Stimulated activated effector memory CD8-positive, alpha-beta T cell treated with anti-CD3 and anti-CD28 coated beads, Interleukin-12 subunit alpha, Interleukin-12 subunit beta, amount 100 ng/mL, for 72 hours (primary cell): ENCODE measurements around the gene OVOL2.
"Not testable (repeated sequence)": the region's sequence is repeated elsewhere in the genome, so short reads cannot be mapped to it uniquely, and the experiment has no call there.

ENCODE experiments used
- ATAC-seq: fragments of 150-1000 bp; cut with Tn5 transposase; 2 replicates; pipeline ENCODE4 v1.10.0; 2021
- DNase-seq, 2 donors: peaks; one replicate each; pipeline ENCODE4 v3.0.0; 2021 to 2022; ENCODE audit warnings: low spot score in 2 of 2
- H3K27ac Mint-ChIP-seq: one replicate; pipeline ENCODE4 v1.8.0; 2022; ENCODE audit warnings: mild to moderate bottlenecking, mixed read lengths
- H3K36me3 Mint-ChIP-seq: one replicate; pipeline ENCODE4 v1.8.0; 2022; ENCODE audit warnings: mild to moderate bottlenecking, mixed read lengths
- H3K4me1 Mint-ChIP-seq: one replicate; pipeline ENCODE4 v1.8.0; 2022; ENCODE audit warnings: mixed read lengths
- H3K4me3 Mint-ChIP-seq: one replicate; pipeline ENCODE4 v1.8.0; 2022; ENCODE audit warnings: mild to moderate bottlenecking, mixed read lengths
- H3K9me3 Mint-ChIP-seq: one replicate; pipeline ENCODE4 v1.8.0; 2022; ENCODE audit warnings: mixed read lengths

The OVOL2 gene

DNA sequence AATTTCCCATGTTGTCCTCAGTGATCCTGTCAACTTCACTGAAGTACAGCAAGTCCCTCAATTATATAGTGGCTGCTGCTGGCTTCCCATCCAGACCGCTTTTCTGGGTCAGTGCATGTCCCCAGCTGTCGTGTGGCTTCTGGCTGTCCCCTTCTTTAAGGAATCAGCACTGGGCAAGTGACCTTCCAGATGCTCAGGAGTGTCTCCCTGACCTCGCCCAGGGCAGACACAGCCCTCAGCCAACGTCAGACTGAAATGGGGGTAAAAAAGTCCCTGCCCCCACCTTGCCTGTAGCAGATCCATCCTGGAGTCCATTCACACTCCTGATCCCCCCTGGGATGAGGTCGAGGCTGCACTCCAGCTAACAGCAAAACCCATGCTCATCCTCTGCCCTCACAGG lies 23.7 kb downstream of the OVOL2 start:
- Mint-ChIP-seq H3K27ac (no peak overlapping the region), H3K9me3 (no peaks in the 10 kb centered on the region), H3K36me3 (no peaks in the 10 kb centered on the region), H3K4me3 (no peak overlapping the region), H3K4me1 (no peaks in the 10 kb centered on the region)
- ATAC-seq = no peak
- no peak for DNase-seq

DNA sequence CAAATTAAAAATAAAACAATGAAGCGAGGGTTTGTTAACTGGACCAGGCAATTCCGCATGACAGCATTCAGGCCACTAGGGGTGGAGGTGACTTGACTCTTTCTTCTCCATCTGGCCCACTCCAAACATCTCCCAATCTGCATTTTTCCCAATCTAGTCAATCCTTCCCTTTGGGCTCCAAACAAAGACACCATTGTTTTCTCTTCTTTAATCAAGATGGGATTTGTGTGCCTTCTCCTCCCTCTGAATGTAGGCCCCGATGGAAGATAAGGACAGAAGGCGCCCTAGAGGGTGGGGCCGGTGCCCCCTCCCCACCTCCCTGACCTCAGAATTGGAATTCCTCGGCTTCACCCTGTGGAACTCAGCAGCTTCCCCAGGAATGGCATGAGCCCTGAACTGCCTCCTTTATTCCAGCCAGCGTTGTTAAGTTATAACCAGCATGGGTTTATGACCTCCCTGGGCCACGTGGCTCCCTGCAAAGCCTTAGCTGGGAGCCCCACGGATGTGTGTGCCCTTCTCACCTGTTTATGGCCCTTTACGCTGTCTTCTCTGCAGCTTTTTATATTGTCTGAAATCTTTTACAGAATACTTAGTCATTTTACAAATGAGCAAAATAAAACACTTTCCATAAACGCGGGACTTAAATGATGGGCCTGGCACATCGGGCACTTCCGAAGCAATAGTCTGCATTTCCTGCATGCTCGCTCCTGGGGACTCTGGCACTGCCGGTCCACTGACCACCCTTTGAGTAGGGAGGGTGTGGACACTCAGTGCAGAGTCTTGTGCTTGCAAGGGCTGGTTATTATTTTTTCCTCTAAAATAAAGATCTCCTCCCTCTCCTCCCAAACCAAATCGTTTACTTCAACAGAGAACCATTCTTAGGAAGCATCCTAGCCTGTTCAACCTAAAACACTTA lies 24.5 kb downstream of the OVOL2 start:
- no peak for ATAC-seq
- no peaks in the 10 kb centered on the region for H3K4me1 Mint-ChIP-seq
- no peak overlapping the region for H3K27ac Mint-ChIP-seq
- H3K36me3 Mint-ChIP-seq = no peaks in the 10 kb centered on the region
- H3K4me3 Mint-ChIP-seq = no peak overlapping the region
- DNase-seq = no peak
- H3K9me3 Mint-ChIP-seq = no peaks in the 10 kb centered on the region

DNA sequence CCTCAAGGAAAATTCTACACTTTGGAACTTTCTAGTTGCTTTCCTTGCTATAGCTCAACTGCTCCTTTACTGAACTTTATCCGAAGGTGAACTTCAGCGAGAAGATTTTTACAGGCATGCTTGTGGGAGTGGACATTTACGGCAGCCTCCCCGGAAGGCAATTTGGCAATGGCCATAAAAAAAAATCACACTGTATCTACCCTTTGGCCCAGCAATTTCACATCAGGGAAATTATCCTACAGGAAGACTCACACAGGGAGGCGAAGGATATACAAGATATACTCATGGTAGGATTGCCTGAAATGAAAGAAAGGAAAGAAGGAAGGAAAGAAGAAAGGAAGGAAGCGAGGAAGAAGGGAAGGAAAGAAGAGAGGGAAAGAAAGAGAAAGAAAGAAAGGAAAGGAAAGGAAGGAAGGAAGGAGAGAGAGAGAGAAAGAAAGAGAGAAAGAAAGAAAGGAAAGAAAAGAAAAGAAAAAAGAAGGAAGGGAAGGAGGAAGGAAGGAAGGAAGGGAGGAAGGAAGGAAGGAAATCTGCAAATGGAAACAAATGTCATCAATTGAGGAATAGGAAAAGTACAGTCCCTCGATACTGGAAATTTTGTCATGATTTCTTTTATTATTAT lies 25.7 kb downstream of the OVOL2 start:
- Mint-ChIP-seq H3K4me1 (no peaks in the 10 kb centered on the region), H3K9me3 (no peaks in the 10 kb centered on the region), H3K36me3 (no peaks in the 10 kb centered on the region), H3K27ac (no peak overlapping the region), H3K4me3 (no peak overlapping the region)
- DNase-seq = no peak
- ATAC-seq = no peak

DNA sequence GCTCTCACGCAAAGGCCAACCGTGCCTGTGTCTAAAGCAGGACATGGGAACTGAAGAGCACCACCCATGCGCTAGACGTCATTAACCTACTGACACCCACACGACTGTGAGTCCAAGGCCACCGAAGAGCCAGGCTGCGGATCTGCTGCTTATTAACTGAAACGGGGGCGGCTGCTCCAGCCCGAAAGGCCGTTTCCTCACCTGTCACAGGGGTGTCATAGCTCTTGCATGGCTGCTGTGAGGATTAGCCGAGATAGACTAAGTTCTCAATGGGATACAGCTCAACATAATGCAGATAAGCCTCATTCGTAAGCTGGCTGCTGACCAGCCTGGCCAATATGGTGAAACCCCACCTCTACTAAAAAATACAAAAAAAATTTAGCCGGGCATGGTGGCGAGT lies 26.7 kb downstream of the OVOL2 start:
- DNase-seq (no peak), ATAC-seq (no peak)
- H3K27ac Mint-ChIP-seq = no peak overlapping the region
- H3K9me3 Mint-ChIP-seq = no peaks in the 10 kb centered on the region
- H3K4me1 Mint-ChIP-seq = no peaks in the 10 kb centered on the region
- no peaks in the 10 kb centered on the region for H3K36me3 Mint-ChIP-seq
- no peak overlapping the region for H3K4me3 Mint-ChIP-seq

DNA sequence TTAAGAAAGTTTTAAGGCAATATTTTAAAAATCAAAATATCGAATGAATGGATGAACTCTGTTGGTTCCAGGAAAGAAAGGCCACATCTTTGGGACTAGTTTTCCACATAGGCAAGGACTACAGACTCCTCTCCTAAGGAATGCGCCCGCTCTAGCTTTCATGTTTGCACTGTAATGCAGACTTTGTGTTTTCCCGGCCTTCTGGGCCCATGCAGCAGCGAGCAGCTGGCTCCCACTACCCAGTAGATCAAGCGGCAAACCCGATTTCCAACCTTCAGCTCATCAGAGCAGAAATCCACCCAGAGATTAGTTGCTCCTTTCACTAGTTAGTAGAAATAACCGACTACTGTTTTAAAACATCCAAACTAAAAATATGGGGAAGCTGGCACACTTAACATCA lies 27.7 kb downstream of the OVOL2 start:
- ATAC-seq = no peak
- no peak overlapping the region for H3K4me3 Mint-ChIP-seq
- no peak overlapping the region for H3K27ac Mint-ChIP-seq
- no peak for DNase-seq
- H3K36me3 Mint-ChIP-seq = no peaks in the 10 kb centered on the region
- H3K9me3 Mint-ChIP-seq = no peaks in the 10 kb centered on the region
- no peaks in the 10 kb centered on the region for H3K4me1 Mint-ChIP-seq

DNA sequence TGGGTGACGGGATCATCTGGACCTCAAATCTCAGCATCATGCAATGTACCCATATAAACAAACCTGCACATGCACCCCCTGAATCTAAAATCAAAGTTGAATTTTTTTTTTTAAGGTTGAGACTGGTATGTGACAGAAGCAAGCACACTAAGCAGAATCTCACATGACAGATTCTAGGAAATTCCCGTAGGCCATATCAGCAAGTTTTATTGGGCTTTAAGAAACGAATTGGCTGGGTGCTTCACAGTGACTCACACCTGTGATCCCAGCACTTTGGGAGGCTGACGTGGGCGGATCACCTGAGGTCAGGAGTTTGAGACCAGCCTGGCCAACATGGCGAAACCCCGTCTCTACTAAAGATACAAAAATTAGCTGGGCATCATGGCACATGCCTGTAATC lies 30.7 kb downstream of the OVOL2 start:
- DNase-seq, H3K4me3 Mint-ChIP-seq, H3K9me3 Mint-ChIP-seq, H3K4me1 Mint-ChIP-seq, ATAC-seq, H3K27ac Mint-ChIP-seq, H3K36me3 Mint-ChIP-seq: not testable (repeated sequence)

DNA sequence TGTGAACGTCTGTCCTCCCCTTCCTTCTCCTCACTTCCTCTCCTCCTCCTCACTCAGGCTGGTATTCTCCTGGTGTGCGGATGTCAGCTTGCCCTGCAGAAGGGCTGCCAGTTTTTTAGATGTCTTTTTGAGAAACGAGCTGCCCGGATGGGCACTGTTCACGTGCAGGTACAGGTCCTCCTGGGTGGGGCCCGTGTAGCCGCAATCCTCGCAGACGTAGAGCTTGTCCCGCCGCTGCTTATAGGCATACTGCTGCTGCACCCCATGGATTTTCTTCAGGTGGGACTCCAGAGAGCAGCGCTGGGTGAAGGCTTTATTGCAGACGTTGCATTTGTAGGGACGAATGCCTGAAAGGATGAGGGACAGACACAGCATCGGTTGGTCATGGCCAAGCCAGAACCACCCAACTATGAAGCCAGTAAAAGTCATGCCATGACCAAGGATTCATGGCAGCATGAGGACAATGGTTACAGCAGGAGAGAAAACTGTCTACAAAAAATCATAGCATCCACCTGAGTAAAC lies 33.0 kb downstream of the OVOL2 start:
- no peak overlapping the region for H3K4me3 Mint-ChIP-seq

DNA sequence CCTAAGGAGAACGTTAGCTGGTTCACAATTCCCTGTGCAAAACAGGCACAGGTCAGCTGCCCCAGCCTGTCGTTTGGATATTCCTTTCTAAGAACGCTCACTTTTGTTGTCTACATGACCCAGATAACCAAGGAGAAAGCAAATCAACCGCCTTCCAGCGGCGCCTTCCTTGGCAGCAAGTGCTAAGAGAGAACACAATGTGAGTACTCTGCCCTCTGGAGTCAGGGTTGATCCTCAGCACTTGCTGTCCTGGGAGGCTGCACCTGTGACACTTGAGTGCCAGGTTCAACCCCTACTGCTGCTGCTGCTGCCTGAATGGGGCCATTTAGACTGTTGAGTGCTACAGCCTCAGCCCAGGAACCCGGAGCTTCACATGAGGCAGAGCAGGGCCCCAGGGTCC lies 36.8 kb downstream of the OVOL2 start:
- no peaks in the 10 kb centered on the region for H3K4me1 Mint-ChIP-seq
- no peaks in the 10 kb centered on the region for H3K36me3 Mint-ChIP-seq
- DNase-seq (no peak), ATAC-seq (no peak)
- H3K4me3 Mint-ChIP-seq = no peak overlapping the region
- no peak overlapping the region for H3K27ac Mint-ChIP-seq
- H3K9me3 Mint-ChIP-seq = no peaks in the 10 kb centered on the region

More for the DNA sequence above, 33.0 kb downstream of the OVOL2 start:
- no peaks in the 10 kb centered on the region for H3K4me1 Mint-ChIP-seq
- H3K27ac Mint-ChIP-seq = no peak overlapping the region
- no peaks in the 10 kb centered on the region for H3K9me3 Mint-ChIP-seq
- DNase-seq (no peak), ATAC-seq (no peak)
- no peaks in the 10 kb centered on the region for H3K36me3 Mint-ChIP-seq

DNA sequence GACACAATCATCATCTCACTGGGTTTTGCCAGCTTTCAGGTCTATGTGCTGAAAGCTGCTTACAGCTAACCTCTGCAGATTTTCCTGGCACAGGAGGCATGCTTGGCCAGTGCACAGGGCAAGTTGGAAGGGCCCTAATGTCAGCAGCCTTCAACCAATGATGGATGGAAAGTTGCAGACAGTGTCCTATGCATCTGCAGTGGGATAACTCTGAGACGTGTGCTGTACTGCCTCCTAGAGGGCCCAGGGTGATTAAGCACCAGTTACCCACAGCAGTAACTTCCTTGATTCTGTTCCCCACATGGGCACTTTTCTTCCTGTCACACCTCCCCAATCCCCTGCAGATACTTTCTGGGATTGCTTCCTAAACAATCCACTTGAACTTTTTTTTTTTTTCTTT lies 38.6 kb downstream of the OVOL2 start:
- ATAC-seq = peak; percentile 69
- H3K9me3 Mint-ChIP-seq = no peaks in the 10 kb centered on the region
- DNase-seq = no peak
- no peak overlapping the region for H3K27ac Mint-ChIP-seq
- H3K36me3 Mint-ChIP-seq = no peaks in the 10 kb centered on the region
- H3K4me1 Mint-ChIP-seq = no peaks in the 10 kb centered on the region
- no peak overlapping the region for H3K4me3 Mint-ChIP-seq

DNA sequence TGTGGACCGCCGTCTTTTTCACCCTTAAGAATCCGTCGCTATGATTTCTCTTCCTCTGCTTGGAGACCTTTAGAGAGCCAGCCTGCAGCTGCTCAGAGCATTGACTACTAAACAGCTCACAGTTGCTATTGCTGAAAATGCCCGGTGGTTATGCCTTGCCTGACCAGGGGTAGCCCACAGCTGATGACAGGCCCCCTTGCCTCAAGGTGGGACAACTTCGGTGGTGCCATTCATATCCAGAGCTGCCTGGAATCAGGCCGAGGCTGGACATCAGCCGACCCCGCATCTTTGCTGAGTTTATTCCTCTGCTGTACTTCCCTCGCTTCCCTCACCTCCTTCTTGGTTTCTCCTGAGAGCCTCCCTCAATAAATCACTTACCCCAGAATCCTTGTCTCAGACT lies 39.6 kb downstream of the OVOL2 start:
- H3K9me3 Mint-ChIP-seq = no peaks in the 10 kb centered on the region
- DNase-seq (no peak), ATAC-seq (no peak)
- no peak overlapping the region for H3K27ac Mint-ChIP-seq
- no peaks in the 10 kb centered on the region for H3K4me1 Mint-ChIP-seq
- H3K36me3 Mint-ChIP-seq = no peaks in the 10 kb centered on the region
- no peak overlapping the region for H3K4me3 Mint-ChIP-seq

DNA sequence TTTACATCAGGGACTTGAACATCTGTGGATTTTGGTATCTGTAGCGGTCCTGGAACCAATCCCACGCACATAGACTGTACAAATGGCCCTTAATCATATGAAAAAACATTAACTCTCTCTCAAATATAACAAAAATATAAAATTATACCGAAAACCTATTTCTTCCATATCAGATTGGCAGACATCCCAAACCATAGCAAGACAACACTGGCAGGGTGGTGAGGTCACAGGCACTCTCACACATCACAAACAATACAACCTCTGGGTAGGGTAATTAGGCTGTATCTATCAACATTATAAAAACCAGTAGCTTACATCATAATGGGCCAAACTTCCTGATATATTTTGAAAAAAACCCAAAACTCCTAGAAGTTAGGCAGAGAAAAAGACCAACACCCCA lies 40.9 kb downstream of the OVOL2 start:
- Mint-ChIP-seq H3K36me3 (no peaks in the 10 kb centered on the region), H3K9me3 (no peaks in the 10 kb centered on the region), H3K27ac (no peak overlapping the region), H3K4me1 (no peaks in the 10 kb centered on the region), H3K4me3 (no peak overlapping the region)
- DNase-seq (no peak), ATAC-seq (no peak)

DNA sequence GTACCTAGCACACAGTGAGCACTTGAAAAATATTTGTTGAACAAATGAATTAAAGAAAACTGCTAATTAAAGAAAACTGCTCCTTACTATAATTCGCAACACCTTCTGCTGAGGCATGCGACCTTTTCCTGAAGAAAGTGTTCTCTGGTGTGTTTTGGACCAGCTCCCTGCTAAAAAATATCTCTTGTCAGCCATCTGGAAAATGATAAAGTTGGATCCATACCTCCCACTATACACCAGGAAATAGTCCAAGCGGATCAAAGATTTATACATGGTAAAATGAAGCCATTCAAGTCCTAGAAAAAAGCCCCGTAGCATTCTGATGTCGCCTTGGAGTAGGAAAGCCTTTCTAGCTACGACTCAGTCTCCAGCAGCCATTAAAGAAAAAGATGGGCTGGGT lies 43.3 kb downstream of the OVOL2 start:
- no peaks in the 10 kb centered on the region for H3K4me1 Mint-ChIP-seq
- H3K27ac Mint-ChIP-seq = no peak overlapping the region
- DNase-seq (no peak), ATAC-seq (no peak)
- no peak overlapping the region for H3K4me3 Mint-ChIP-seq
- no peaks in the 10 kb centered on the region for H3K9me3 Mint-ChIP-seq
- no peaks in the 10 kb centered on the region for H3K36me3 Mint-ChIP-seq

DNA sequence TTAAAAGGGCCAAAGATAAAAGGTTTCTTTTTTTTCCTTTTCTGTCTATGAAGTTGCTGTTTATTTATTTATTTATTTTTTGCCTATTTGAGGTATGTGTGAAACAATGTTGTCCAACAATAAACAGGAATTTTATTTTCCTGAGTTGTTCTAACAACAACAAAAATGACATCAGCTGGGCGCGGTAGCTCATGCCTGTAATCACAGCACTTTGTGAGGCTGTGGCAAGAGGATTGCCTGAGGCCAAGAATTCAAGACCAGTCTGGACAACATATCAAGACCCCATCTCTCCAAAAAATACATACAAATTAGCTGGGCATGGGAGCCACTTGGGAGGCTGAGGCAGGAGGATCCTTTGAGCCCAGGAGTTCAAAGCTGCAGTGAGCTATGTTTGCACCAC lies 44.8 kb downstream of the OVOL2 start:
- no peaks in the 10 kb centered on the region for H3K4me1 Mint-ChIP-seq
- H3K4me3 Mint-ChIP-seq = no peak overlapping the region
- H3K36me3 Mint-ChIP-seq = no peaks in the 10 kb centered on the region
- no peak for ATAC-seq
- DNase-seq = no peak
- H3K9me3 Mint-ChIP-seq = no peaks in the 10 kb centered on the region
- H3K27ac Mint-ChIP-seq = no peak overlapping the region

DNA sequence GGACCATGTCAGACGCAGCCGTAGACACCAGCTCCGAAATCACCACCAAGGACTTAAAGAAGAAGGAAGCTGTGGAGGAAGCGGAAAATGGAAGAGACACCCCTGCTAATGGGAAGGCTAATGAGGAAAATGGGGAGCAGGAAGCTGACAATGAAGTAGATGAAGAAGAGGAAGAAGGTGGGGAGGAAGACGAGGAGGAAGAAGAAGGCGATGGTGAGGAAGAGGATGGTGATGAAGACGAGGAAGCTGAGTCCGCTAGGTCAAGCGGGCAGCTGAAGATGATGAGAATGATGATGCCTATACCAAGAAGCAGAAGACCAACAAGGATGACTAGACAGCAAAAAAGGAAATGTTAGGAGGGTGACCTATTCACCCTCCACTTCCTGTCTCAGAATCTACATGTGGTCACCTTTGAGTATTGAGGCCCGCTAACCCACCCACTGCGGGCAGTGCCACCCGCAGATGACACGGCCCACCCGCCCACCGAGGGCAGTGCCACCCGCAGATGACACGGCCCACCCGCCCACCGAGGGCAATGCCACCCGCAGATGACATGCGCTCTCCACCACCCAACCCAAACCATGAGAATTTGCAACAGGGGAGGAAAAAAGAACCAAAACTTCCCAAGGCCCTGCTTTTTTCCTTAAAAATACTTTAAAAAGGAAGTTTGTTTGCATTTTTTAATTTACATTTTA lies 45.6 kb downstream of the OVOL2 start:
- Mint-ChIP-seq H3K27ac (peak overlapping the region; percentile 20), H3K9me3 (no peaks in the 10 kb centered on the region), H3K36me3 (no peaks in the 10 kb centered on the region), H3K4me3 (no peak overlapping the region), H3K4me1 (no peaks in the 10 kb centered on the region)
- no peak for DNase-seq
- no peak for ATAC-seq

DNA sequence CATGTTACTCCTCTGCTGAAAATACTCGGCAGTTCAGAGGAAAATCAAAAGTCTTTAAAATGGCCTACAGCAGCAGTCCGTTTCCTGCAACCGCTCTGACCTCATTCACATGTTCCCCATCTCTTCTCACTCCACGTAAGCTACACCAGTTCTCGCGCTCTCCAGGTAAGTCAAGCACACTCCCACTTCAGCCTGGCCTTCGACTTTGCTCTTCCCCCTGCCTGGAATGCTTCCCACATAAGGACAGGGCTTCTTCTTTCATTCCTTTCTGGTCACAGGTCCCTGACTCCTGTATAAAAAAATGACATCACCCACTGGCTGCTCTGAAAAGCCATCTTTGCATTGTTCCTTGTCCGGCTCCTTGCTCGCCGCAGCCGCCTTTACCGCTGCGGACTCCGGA lies 46.2 kb downstream of the OVOL2 start:
- no peaks in the 10 kb centered on the region for H3K9me3 Mint-ChIP-seq
- DNase-seq (no peak), ATAC-seq (no peak)
- no peaks in the 10 kb centered on the region for H3K36me3 Mint-ChIP-seq
- no peak overlapping the region for H3K4me3 Mint-ChIP-seq
- no peaks in the 10 kb centered on the region for H3K4me1 Mint-ChIP-seq
- H3K27ac Mint-ChIP-seq = peak overlapping the region; percentile 20

DNA sequence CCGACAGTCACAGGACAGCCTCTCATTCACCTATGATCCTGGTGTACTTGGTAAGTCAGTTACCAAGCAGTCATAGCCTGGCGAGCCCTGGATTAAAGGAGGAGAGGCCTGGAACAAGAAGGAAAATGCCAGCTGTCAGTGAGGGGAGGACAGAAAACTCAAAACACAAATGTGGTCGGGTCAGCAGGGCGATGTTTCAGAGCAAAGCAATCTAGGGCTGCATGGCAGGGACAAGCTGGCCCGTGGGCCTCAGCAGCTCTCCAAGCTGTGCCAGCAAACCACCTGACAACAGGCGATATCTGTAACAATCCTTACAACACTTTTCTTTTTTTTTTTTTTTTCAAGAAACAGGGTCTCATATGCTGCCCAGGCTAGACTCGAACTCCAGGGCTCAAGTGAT lies 48.6 kb downstream of the OVOL2 start:
- no peak for ATAC-seq
- H3K27ac Mint-ChIP-seq = no peak overlapping the region
- no peaks in the 10 kb centered on the region for H3K4me1 Mint-ChIP-seq
- DNase-seq = no peak
- no peaks in the 10 kb centered on the region for H3K36me3 Mint-ChIP-seq
- no peak overlapping the region for H3K4me3 Mint-ChIP-seq
- H3K9me3 Mint-ChIP-seq = no peaks in the 10 kb centered on the region
